Lower leg skin (tissue), 4 donors: Measurements from ENCODE around the gene TBCD. TPM values are rescaled to one million over a fixed set of nuclear protein-coding genes. Genes with fewer than 3 reads are reported as not detected.

Experiments
- DNase-seq, 2 donors: peaks; one replicate each; pipeline ENCODE4 v3.0.0-alpha.2; 2019; ENCODE audit warnings: low spot score in 2 of 2
- H3K4me3 ChIP-seq: fragments of 200-600 bp; sonication (generic); 2 replicates; pipeline ENCODE4 v1.5.1; 2017; ENCODE audit warnings: mild to moderate bottlenecking, low read depth; ENCODE audit not compliant: poor library complexity, severe bottlenecking
- POLR2A ChIP-seq, 2 donors: fragments of 450-650 bp; IDR thresholded peaks; one replicate each; pipeline ENCODE4 v1.6.1; 2016 to 2017; ENCODE audit warnings: antibody characterized with exemption in 2 of 2, mild to moderate bottlenecking in 1 of 2, moderate library complexity in 1 of 2
- WGBS, 2 donors: methylation state at CpG; one replicate each; pipeline ENCODE4 v1.1.5; 2018; 5-methylcytosine and 5-hydroxymethylcytosine counted together
- intact Hi-C: fragments of 100-400 bp; cut with DNase I; formaldehyde crosslinking; loops from one replicate; pipeline ENCODE4 v1.15.0; 2023; ENCODE audit warnings: low total_unique reads
- total RNA-seq, 4 donors: library from RNA; depleted of rRNA; stranded (reverse); fragments of >200 nt; gene quantifications; one replicate each; pipeline ENCODE4 v1.1.0, GENCODE V29; 2016
- TF ChIP-seq, protein P1 (sequence below), 3 donors: fragments of 450-650 bp; IDR thresholded peaks; one replicate each; pipeline ENCODE4 v1.5.1; 2016; ENCODE audit warnings: antibody characterized with exemption in 3 of 3, mild to moderate bottlenecking in 3 of 3, moderate library complexity in 2 of 3

TBCD gene
- total RNA-seq, 4 donors from 2014 or later: 38.7 to 73.4 (median 51.5) TPM

- DNase-seq: no peak
- intact Hi-C loops: no loop called here
- WGBS, 2 donors: 62 to 69% methylated on average over 12 of the region's 12 CpGs
- TF ChIP-seq, protein P1, sequence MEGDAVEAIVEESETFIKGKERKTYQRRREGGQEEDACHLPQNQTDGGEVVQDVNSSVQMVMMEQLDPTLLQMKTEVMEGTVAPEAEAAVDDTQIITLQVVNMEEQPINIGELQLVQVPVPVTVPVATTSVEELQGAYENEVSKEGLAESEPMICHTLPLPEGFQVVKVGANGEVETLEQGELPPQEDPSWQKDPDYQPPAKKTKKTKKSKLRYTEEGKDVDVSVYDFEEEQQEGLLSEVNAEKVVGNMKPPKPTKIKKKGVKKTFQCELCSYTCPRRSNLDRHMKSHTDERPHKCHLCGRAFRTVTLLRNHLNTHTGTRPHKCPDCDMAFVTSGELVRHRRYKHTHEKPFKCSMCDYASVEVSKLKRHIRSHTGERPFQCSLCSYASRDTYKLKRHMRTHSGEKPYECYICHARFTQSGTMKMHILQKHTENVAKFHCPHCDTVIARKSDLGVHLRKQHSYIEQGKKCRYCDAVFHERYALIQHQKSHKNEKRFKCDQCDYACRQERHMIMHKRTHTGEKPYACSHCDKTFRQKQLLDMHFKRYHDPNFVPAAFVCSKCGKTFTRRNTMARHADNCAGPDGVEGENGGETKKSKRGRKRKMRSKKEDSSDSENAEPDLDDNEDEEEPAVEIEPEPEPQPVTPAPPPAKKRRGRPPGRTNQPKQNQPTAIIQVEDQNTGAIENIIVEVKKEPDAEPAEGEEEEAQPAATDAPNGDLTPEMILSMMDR (IDR thresholded peaks at IDR 0.05): no peak
- no peak for TF ChIP-seq POLR2A (IDR thresholded peaks at IDR 0.05)
- H3K4me3 ChIP-seq: no peak overlapping the region
These were observed 88.6 kb downstream of the TBCD start for GRCh38 chr17:82840431-82840831.

DNA sequence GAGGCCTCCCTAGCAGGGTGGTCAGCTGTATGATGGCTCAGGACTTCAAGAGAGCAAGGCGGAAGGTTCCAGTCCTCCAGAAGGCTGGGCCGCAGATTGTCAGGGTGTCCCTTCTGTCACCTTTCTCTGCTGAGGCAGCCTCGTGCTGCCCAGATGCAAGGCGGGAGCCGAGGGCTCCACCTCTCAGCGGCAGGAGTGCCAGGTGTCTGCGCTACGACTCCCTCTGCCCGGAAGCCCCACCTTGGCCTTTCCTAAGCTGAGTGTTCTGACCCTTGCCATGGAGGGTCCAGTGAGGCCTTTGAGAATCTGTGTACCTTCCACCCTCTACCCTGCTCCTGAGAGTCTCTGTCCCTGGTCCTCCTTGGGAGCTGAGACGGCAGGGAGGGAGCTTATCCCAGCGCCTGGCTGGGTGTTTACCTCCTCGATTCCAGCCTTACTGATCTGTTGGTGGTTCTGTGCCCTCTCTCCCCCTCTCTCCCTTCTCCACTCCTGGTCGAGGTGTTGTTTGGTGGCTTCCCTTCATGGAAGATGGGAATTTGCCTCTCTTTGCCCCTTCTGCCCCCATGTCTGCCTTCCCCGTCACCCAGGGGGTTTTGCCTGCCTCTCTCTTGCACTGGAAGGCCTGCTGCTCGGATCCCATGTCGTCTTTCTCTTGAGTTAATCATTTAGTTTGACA, 90.2 kb downstream of the TBCD start:
- DNase-seq: no peak
- TF ChIP-seq POLR2A (IDR thresholded peaks at IDR 0.05): no peak
- TF ChIP-seq, protein P1 (IDR thresholded peaks at IDR 0.05): no peak
- intact Hi-C loops: no loop called here
- no peak overlapping the region for H3K4me3 ChIP-seq
- WGBS, 2 donors: 88 to 92% methylated on average over 16 of the region's 16 CpGs

DNA sequence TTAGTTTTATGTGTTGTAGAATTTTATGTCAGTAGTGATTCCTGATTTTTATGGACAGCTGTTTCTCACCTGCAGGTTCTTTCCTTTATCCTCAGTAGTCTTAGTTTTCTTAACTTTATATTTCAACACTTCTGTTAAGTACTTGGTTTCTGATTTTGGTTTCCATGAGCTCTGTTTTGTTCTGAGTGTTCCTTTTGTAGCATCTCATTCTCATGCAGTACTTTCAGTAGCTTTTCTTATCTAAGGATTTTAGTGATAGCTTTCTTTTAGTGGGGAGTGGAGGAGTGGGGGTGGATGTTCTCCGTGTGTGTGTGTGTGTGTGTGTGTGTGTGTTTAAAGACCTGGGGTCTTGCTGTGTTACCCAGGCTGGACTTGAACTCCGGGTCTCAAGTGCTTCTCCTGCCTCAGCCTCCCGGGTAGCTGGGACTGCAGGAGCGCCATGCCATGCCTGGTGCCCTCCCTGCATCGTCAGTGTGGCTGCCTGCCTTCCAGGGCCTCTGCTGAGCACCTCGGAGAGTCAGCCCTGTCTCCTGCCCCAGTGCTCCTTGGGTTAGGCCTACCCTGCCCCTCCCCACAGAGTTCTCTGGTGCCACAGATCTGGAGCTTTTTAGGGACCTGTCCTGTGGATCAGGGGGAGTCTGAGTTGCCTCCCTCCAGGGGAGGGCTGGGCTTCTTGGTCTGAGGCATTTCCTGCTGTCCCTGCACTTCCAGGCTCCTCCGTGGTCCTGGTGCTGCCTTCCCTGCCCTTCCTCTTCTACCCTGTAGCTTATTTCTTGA, 92.2 kb downstream of the TBCD start:
- WGBS, 2 donors: 69 to 77% methylated on average over 7 of the region's 7 CpGs
- H3K4me3 ChIP-seq: no peak overlapping the region
- TF ChIP-seq, protein P1 (IDR thresholded peaks at IDR 0.05): no peak
- no peak for TF ChIP-seq POLR2A (IDR thresholded peaks at IDR 0.05)
- intact Hi-C loops: no loop called here
- no peak for DNase-seq

- no peak for DNase-seq
- TF ChIP-seq, protein P1 (IDR thresholded peaks at IDR 0.05): no peak
- no peak for TF ChIP-seq POLR2A (IDR thresholded peaks at IDR 0.05)
- intact Hi-C loops: no loop called here
- H3K4me3 ChIP-seq: no peak overlapping the region
- WGBS, 2 donors: 79 to 85% methylated on average over 11 of the region's 11 CpGs
These were observed 92.9 kb downstream of the TBCD start for GRCh38 chr17:82844796-82845162.

DNA sequence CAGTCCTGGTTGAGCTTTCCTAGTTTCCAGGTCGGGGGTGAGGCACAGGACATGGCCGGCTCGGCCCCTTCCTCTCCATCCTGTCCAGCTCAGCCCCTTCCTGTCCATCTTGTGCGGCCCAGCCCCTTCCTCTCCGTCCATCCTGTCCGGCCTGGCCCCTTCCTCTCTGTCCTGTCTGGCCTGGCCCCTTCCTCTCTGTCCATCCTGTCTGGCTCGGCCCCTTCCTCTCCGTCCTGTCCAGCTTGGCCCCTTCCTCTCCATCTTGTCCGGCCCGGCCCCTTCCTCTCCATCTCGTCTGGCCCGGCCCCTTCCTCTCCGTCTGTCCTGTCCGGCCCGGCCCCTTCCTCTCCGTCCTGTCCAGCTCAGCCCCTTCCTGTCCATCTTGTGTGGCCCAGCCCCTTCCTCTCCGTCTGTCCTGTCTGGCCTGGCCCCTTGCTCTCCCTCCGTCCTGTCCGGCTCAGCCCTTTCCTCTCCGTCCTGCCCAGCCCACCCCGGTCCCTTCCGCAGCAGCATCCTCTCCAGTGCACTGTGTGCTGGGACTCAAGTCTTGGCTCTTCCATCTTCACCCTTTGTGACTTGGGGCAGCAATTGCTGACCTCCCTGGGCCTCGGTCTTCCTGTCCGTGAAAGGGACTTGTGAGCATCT, 93.4 kb downstream of the TBCD start:
- DNase-seq: no peak
- intact Hi-C loops: no loop called here
- WGBS, 2 donors: 85 to 88% methylated on average over 24 of the region's 24 CpGs
- H3K4me3 ChIP-seq: no peak overlapping the region
- TF ChIP-seq POLR2A (IDR thresholded peaks at IDR 0.05): no peak
- TF ChIP-seq, protein P1 (IDR thresholded peaks at IDR 0.05): no peak
